Stimulated activated CD8-positive, alpha-beta memory T cell treated with anti-CD3 and anti-CD28 coated beads, Interleukin-4, amount 100 ng/mL, for 1 hour (primary cell): ENCODE results near the gene LIMCH1.

Experiments
- DNase-seq, 2 donors: peaks; one replicate each; pipeline ENCODE4 v3.0.0-alpha.2; 2020; ENCODE audit warnings: low read depth in 2 of 2, low spot score in 1 of 2

LIMCH1 gene

DNA sequence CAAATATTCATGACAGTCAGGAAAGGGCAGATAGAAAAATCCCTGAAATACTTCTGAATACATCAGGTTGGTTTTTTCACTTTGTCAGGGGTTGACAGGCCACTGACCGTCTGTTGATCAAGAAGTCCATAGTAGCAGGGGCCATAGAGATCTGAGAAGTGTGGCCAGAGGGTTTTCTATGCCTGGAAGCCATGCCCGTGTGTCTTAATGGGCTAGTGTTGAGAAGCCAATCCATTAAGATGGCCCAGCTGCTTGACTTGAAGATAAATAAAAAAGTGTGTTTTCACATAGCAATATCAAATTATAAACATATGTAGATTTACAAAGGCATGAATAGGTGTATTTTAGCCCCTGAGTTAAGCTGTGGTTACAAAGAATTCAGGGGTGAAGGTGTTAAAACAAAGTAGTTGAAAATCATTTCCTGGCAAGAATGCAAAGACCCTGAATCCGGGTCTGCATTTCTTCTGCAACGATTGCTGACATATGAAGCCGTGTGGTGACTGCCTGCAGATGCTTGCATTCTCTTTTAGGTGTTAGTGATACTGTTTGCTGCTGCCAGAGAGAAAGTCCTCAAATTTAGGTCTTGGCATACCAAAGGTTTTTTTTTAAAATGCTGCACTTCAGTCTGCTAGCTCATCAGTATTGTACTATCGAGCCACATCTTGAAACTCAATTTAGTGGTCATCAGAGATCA, 9.3 kb upstream of the LIMCH1 start:
- DNase-seq, result no peak

DNA sequence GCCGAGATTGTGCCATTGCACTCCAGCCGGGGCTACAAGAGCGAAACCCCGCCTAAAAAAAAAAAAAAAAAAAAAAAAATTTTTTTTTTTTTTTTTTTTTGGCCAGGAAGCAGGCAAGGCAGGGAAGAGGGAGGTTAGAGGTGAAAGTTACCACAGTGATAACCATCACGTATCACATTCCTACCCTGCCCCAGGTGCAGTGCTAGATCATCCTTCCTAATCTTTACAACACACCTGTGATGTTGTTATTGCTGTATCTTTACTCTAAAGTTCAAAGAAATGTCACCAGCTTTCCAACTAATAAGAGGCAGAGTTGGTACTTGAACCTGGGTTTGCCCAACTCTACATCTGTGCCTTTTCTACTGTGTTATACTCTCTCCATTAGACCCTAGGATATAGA, 7.2 kb upstream of the LIMCH1 start:
- DNase-seq, result no peak

DNA sequence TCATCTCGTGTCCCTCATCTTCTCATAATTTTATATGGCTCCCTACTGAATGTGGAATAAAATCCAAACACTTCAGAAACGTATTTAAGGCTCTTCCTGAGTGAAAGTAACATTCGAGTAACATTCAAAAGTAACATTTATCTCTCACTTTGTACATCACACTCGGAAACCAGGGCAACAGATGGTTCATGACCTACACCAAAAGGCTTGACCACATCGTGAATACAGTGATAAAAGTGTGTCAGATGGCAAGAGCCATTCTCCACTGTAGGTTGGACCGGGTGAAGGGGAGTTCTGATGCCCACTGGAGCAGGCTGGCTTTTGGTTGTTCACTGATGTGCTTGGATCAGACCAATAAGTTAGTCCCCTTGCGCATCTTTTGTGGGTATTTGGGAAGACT, 5.6 kb upstream of the LIMCH1 start:
- DNase-seq, result no peak

DNA sequence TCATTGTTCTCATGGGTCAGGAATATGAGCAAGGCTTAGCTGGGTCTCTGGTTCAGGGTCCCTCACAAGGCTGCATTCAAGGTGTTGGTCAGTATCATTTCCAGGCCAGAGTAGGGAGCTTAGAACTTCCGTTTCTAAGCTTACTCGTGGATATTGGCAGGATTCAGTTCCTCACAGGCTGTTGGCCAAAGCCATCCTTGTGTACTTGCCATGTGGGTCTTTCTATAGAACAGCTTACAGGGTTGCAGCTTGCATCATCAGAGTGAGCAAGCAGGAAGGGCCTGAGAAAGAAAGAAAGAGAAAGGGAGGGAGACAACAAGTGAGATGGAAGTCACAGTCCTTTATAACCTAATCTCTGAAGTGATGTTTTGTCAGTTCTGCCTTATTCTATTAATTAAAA, 5.1 kb upstream of the LIMCH1 start:
- no peak for DNase-seq

DNA sequence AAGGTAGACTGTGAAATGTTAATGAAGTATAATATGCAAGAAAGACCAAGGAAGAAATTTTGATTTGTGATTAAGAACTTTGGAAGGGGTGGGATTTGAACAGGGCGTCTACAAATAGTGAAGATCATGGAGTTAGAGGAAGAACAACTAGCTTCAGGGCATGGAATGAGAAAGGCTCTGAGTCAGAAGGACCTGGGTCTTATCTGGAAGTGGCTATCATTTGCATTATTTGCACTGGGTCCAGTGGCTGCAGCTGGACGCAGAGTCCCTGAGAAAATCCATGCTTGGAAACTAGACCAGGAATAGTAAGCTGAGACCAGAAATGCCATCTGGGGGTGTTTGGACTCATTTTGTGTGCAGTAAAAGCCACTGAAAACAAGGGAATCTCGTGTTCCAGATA, 4.3 kb upstream of the LIMCH1 start:
- DNase-seq, result no peak

DNA sequence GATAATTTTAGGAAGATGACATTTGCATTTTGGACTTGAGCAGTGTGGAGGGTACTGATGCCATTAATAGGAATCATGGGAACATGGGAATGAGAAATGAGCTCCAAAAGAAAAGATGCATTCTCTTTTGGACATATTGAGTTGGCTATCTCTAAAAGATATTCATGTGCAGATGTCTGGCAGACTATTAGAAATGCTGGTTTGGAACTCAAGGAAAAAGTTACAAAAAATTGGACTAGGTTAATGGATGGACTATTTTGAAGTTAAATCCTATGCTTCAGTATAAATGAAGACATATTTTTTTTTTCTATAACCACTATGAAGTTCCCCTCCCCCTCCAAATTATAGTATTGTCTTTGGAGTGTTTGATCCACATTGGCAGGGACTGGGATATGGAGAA, 3.6 kb upstream of the LIMCH1 start:
- no peak for DNase-seq

DNA sequence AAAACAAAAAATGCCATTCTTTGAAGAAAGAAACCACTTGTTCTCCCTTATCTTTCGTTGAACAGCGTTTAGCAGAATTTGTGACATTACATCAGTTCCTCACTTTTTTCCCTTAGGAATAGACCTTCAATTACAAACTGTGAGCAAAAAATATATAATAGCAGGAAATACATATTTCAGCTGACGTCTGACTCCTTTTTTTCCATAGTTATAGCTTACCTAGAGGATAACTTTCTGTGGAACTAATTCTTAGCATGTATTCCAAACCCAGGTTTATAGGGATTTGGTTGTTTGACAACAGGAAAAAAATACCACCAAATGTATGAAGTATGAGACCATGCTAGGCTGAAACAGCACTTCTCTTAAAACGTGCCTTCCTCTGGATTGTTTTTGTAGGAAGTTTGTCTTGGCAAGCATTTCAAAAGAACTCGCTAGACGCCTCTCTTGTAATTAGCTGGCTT, 2.0 kb upstream of the LIMCH1 start:
- DNase-seq, result no peak

DNA sequence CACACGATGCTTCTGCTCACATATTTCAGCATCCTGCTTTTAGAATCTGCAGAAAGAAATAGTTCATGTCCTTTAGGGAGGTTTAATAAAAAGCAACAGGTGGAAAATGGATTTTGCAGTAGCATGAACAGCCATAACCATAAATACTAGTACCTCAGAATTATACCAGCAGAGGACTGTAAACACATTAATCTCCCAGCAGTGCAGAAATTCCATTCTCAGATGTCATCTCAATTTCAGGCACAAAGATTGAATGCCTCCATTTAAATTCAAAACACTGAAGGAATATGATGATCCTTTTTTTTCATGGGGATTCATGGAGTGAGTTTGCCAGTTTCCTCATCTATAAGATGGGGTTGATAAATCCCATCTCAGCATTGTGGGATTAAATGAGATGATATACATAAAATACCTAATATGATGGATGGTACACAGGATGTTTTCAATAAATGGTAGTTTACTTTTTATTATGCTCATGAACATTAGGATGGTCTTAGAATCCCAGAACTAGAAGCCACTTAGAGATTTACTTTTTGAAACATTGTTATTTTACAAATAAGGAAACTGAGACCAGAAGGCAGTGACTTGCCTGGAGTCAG, 566 bp upstream of the LIMCH1 start:
- no peak for DNase-seq

DNA sequence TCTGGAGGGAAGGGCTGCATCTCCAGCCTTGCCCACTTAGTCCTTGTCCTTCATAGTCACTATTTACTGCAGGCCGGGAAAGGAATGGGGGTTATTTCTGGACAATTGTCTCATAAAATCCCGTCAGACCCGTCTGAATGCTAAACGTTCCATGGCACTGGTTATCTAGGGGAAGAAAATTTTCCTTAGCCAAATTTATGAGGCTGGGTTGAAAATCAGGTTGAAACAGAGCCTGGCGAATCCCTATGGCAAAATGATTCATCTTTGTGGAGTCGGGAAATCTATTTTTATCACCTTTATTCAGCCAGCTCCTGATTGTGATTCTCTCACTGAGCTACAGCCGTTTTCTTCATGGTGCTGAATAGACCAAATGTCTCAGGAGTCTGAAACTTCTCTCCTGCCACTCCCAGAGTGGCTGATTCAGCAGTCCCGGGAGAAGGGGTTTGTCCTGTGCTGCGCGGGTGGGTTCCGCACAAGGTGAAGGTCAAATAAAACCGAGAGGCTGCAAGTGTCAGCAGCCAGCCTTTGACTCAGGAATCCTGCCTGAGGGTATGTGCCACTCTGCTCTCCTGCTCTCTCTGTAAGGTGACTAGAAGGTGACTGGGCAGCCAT, 1.0 kb downstream of the LIMCH1 start:
- DNase-seq, result no peak

DNA sequence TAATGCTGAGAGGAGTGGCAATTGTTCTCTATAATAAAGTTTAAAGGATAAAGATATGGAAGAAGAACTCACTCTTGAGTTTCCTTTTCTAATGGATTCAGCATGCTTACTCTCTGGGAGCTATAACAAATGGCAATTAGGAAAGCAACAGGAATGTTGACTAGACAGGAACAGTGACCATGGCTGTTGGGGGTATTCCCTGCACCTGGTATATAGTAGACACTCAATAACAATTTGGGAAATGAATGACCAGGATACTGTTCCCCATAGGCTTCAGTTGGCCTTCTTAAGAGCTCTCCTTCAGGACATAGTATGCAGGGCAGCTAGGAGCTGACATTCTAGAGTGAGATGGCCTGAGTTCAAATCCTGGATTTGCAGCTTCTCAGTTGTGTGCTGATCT, 1.8 kb downstream of the LIMCH1 start:
- no peak for DNase-seq

DNA sequence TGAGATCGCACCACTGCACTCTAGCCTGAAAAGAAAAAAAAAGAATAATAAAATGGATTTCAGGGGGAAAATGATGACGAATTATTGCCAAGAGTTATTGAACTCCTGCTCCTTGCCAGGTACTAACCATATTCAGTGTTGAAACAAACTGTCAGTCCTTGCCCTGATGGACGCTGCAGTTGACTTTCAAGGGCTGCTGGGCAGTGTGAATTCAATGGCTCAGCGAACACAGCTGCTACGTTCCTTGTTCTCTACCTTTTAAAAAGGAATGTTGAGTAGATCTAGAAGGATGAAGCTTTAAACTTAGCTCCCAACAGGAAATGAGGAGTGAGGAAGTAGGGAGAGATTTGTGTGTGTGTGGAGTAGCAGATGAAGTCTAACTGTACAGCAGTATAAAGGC, 2.7 kb downstream of the LIMCH1 start:
- DNase-seq, result no peak

DNA sequence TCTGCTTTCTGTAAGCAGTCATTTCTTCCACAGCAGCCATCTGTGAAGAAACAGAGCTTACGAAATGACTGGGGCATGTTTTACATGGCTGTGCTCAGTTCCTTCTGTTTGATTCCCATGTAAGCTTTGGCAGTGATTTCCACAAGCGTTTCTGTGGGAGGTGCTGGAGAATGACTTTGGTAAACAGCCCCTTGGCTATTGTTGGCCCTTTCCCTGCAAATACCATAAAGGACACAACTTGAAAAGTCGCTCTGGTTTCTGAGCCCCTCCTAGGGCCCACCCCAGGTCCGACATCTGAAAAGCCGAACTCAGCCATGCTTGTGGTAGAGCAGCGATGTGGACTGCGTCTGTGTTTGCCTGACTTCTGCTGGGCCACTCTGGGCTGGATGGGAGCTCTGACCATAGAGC, 3.7 kb downstream of the LIMCH1 start:
- DNase-seq, result no peak

DNA sequence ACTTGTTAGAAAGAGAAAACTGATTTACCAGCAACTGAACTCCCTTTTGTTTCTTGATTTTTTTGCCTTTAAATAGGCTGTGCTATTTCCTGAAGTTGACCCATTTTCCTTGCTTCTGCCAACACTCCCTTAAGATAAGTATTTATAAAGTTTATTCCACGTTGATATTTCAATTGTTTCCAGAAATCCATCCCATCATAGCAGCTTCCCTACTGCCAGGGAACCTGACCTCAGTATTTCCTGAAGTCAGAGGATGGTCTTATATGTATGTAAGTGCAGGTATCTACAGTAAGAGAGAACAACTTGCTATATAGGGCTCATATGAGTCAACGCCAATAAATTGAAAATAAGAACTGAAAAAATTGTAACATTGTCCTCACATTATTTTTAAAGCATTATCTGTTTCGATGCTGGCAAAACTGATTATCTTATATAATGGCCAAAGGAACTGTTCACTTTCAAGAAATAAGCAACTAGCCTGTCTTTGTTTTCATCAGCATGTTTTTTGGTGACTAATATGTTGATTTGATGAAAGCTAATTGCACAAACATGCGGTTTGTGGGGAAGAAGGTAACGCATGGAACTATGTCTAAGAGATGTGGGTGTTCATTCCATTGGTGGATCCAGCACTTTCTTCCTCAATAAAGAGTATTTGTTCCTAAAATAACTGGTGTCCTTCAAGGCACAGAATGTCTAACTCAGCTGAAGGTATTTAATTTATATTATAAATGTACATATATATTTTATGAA, 4.7 kb downstream of the LIMCH1 start:
- DNase-seq, result no peak

DNA sequence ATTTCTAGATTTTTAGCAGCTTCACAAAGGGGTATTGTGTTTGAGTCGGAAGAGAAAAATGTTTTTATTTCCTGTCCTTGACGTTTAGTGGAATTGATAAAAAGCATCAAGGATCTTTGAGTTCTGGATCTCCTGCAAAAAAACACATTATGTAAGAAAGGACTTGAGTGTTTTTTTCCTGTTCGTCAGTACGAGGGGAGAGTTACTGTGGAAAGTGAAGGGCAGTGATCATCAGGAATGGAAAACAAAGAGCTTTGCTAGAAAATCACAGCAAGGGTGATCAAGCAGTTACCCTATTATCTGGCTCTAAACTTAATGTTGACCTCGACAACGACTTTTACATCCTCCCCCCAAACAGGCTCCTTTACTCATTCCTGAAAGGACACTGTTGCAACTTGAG, 7.3 kb downstream of the LIMCH1 start:
- DNase-seq, result no peak

DNA sequence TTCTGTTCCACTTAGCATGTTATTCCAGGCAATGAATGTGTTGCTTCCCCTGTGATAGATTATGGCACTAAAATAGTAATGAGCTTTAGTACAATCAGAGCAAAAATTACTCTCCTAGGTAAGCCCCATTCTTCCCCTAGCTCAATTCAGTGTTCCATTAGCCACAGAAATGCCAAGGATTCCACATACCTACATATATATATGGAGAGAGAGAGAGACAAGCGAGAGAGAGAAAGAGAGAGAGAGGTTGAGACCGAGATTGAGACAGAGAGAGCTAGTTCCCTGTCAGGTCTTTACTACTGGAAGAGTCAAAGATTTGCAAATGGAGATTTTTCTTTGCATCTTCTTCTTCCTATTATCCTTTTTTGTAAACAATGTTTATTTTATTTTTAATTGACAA, 8.7 kb downstream of the LIMCH1 start:
- DNase-seq, result no peak

DNA sequence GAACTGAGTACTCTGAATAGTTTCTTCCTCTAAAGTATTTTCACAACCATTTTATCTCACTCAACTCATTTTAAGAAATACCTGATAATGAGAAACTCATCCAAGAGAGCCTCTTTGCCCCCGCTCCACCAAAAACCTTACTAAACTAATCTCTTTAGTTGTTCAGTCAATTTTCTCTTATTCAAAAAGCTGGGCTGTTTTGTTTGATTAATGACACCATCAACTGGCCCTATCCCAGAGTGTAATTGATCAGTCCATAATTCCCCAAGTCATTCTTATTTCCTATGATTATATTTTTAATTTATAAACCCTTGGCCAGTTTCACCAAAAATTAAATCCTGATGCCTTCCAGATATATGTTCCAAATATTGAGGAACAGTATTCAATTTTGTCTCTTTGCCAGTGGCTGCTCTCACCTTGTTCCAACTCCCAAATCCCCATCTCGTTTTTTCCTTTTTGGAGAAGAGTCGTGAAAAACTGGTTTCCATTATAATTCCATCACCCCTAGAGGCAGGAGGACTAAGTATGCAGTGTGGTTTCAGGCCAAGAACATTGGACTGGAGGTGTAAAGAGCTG, 10.4 kb downstream of the LIMCH1 start:
- DNase-seq, result no peak

DNA sequence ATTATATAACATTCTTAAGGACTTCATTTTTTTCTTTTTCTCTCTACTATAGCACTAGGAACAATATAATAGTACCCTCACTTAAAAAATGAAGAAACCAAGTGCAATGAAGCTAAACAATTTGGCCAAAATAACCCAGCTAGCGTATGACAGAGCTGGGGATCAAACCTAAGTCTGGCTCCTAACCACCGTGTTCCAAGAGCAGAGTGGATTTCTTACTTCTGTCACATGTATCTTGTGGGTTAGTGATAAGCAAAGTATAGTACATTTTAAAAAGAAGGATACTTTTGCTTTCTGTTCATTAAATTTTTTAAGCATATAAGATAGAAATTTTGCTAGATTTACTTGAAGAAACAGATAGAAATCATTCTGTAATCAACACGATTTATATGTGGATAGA, 11.5 kb downstream of the LIMCH1 start:
- no peak for DNase-seq

DNA sequence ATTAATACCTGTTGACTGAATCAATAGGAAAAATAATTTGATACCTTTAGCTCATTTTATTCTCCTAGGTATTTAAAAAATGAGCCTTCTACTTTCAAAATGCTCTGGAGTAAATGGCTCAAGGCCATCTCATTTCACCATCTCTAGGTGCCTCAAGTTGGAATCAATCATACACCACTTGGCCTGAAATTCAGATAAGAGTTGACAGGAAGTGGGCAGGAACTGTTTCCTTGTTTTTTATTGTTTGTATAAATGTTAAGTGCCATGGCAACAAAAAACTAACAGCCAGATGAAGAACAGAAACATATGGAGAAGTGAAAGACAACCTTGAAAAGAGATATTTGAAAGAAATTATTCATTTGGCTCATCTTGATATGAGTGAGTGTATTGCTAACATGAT, 12.4 kb downstream of the LIMCH1 start:
- no peak for DNase-seq

DNA sequence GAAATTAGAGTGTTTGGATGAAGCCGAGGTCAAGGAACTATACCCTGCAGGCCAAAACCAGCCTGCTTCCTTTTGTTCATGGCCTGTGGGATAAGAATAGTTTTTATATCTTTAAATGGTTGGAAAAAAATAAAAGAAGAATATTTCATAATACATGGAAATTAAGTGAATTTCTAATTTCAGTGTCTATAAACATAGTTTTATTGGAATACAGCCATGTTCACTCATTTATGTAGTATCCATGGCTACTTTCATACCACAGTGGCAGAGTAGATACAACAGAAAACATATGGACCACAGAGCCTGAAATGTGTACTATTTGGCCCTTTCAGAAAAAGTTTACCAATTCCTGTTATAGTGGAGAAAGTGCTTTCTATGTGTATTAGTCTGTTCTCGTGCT, 13.6 kb downstream of the LIMCH1 start:
- no peak for DNase-seq

DNA sequence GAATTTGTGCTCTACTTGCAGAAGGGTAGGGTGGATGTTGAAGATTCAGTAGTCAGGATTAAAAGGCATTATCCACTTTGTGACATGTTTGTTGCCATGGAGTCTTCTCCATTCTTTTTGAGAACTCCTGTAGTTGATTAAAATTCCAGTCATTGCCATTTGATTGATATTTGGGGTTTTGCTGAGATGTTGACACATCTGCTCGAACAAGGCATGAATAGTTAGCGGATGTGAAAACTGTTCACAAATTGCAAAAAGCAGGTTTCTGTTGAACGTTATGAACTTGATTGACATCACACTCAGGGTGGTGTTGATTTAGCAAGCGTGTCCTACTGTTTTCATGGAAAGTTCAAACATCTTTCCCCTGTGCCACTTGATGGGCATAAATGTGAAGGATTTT, 16.9 kb downstream of the LIMCH1 start:
- no peak for DNase-seq

DNA sequence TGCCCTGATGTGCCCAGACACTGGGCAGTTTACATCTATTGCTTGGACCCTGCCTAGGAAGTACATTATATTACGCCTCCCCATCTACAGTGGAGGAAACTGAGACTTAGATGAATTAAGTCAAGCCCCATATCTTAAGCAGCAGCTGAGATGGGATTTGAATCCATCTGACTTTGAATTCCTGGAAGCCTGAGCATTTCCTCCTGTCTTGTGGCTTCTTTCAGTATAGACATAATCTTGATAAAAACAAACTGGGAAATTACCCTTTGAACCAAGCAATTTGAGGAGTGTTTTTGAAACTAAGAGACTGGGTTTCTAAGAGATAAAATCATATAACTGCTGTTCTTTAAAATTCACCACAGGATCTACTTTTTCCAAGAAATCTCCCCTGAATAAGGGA, 18.6 kb downstream of the LIMCH1 start:
- no peak for DNase-seq
